RPMI7951 (cell line): ENCODE results near the gene ZNF282. TPM values are rescaled to one million over a fixed set of nuclear protein-coding genes. Genes with fewer than 3 reads are reported as not detected.
A peak's percentile ranks its signal among the peaks of the same experiment; 100 is the strongest.
"Not testable (repeated sequence)": the region's sequence is repeated elsewhere in the genome, so short reads cannot be mapped to it uniquely, and the experiment has no call there.

Experiments used
- DNase-seq: peaks from one replicate; pipeline ENCODE4 v3.0.0-alpha.2; 2012; ENCODE audit warnings: low read depth
- total RNA-seq: library from RNA; depleted of rRNA; stranded (reverse); fragments of >200 nt; shearing (Covaris generic); gene quantifications from 2 replicates; pipeline ENCODE4 v1.2.3, GENCODE V29; 2014; rRNA removed

Gene ZNF282
- total RNA-seq, 1 experiment from 2014 or later: 8.3 TPM

- DNase-seq: no peak
Observed at GRCh38 chr7:149255174-149255573, 59.8 kb downstream of the ZNF282 start.

GRCh38 chr7:149256568-149256967 lies 61.2 kb downstream of the ZNF282 start:
- DNase-seq: no peak

- DNase-seq: no peak
Observed at GRCh38 chr7:149257146-149257545, 61.8 kb downstream of the ZNF282 start.

- DNase-seq: peak; percentile 86
Observed at GRCh38 chr7:149261316-149261828, 66.0 kb downstream of the ZNF282 start.

GRCh38 chr7:149261829-149262617 lies 66.7 kb downstream of the ZNF282 start, which contains the start of gene ZNF783:
TSS of gene ZNF783 (plus strand) at chr7:149262196. CDS start at chr7:149262334, 138 bp downstream.
- peak; percentile 86 for DNase-seq

GRCh38 chr7:149266451-149266850 lies 71.1 kb downstream of the ZNF282 start:
- no peak for DNase-seq

GRCh38 chr7:149267733-149268132 lies 72.4 kb downstream of the ZNF282 start:
- DNase-seq: no peak

- DNase-seq: not testable (repeated sequence)
Observed at GRCh38 chr7:149274424-149274823, 79.1 kb downstream of the ZNF282 start.

Other genes with a start within 250 kb of the ZNF282 start
- gene PDIA4, start 167.0 kb upstream of the ZNF282 start, total RNA-seq: 237 and 286 TPM in 2 replicates
- gene ZNF786, start 104.8 kb upstream of the ZNF282 start, total RNA-seq: 2.2 and 2.8 TPM in 2 replicates
- gene ZNF425, start 69.2 kb upstream of the ZNF282 start, total RNA-seq: 0.48 and 1.3 TPM in 2 replicates
- 11.1 and 14.2 TPM in 2 replicates for gene ZNF398, start 48.1 kb upstream of the ZNF282 start, total RNA-seq
- gene ZNF212, start 44.1 kb downstream of the ZNF282 start, total RNA-seq: 2.6 and 2.7 TPM in 2 replicates
- gene ZNF783, start 66.7 kb downstream of the ZNF282 start, total RNA-seq: 2.2 and 4.1 TPM in 2 replicates